Naive thymus-derived CD4-positive, alpha-beta T cell (primary cell): Measurements from ENCODE around the gene FRMD4B. TPM values are rescaled to one million over a fixed set of nuclear protein-coding genes. Genes with fewer than 3 reads are reported as not detected.

ENCODE experiments used
- ATAC-seq: fragments of 150-1000 bp; cut with Tn5 transposase; 2 replicates; pipeline ENCODE4 v1.10.0; 2021; ENCODE audit warnings: mild to moderate bottlenecking, moderate library complexity
- CTCF ChIA-PET: fragments of 350-600 bp; sonication (Branson Sonifier 250); formaldehyde crosslinking; loops from one replicate; lab custom pipeline; 2021; ENCODE audit warnings: antibody characterized with exemption; lab: Charles Lee
- POLR2A ChIA-PET: fragments of 350-600 bp; sonication (Branson Sonifier 250); formaldehyde crosslinking; loops from one replicate; lab custom pipeline; 2021; ENCODE audit warnings: antibody characterized with exemption, inconsistent platforms; lab: Charles Lee
- DNase-seq, 9 donors: peaks; one replicate each; pipeline versions ENCODE4 v3.0.0 to v3.0.0-alpha.2; 2020 to 2022; ENCODE audit warnings: mixed read lengths in 1 of 9
- H3K27ac ChIP-seq: one replicate; pipeline ENCODE4 v1.7.0; 2013; ENCODE audit warnings: mild to moderate bottlenecking, low read depth, low read length, moderate library complexity
- H3K27me3 ChIP-seq, 2 donors: one replicate each; pipeline ENCODE4 v1.7.0; 2013; ENCODE audit warnings: low read length in 2 of 2, mild to moderate bottlenecking in 2 of 2, moderate library complexity in 2 of 2; ENCODE audit not compliant: control insufficient read depth in 2 of 2, insufficient read depth in 2 of 2
- H3K36me3 ChIP-seq, 3 experiments: 1 replicate in 2 of 3; 2 replicates in 1 of 3; pipeline ENCODE4 v1.7.0; 2013; ENCODE audit warnings: low read length in 3 of 3, mild to moderate bottlenecking in 3 of 3, moderate library complexity in 1 of 3; ENCODE audit not compliant: insufficient read depth in 3 of 3, control insufficient read depth in 2 of 3
- H3K4me1 ChIP-seq, 2 donors: one replicate each; pipeline ENCODE4 v1.7.0; 2013; ENCODE audit warnings: low read length in 2 of 2, mild to moderate bottlenecking in 2 of 2, moderate library complexity in 1 of 2; ENCODE audit not compliant: control insufficient read depth in 2 of 2, insufficient read depth in 2 of 2
- H3K4me3 ChIP-seq: 2 replicates; pipeline ENCODE4 v1.7.0; 2013; ENCODE audit warnings: mild to moderate bottlenecking, low read length
- H3K9me3 ChIP-seq, 3 experiments: 1 replicate in 2 of 3; 2 replicates in 1 of 3; pipeline ENCODE4 v1.7.0; 2013; ENCODE audit warnings: low read length in 3 of 3; ENCODE audit not compliant: control insufficient read depth in 2 of 3
- H3K27ac Mint-ChIP-seq, 9 donors: one replicate each; pipeline ENCODE4 v1.8.0; 2020 to 2022; ENCODE audit warnings: mixed read lengths in 9 of 9, mild to moderate bottlenecking in 8 of 9, moderate library complexity in 5 of 9, inconsistent platforms in 2 of 9
- H3K27me3 Mint-ChIP-seq, 5 donors: one replicate each; pipeline ENCODE4 v1.8.0; 2021 to 2022; ENCODE audit warnings: mixed read lengths in 5 of 5, mild to moderate bottlenecking in 1 of 5
- H3K36me3 Mint-ChIP-seq, 5 donors: one replicate each; pipeline ENCODE4 v1.8.0; 2020 to 2022; ENCODE audit warnings: mixed read lengths in 5 of 5, mild to moderate bottlenecking in 3 of 5, inconsistent platforms in 1 of 5
- H3K4me1 Mint-ChIP-seq, 7 donors: one replicate each; pipeline ENCODE4 v1.8.0; 2020 to 2022; ENCODE audit warnings: mixed read lengths in 7 of 7, mild to moderate bottlenecking in 3 of 7, inconsistent platforms in 1 of 7
- H3K4me3 Mint-ChIP-seq, 10 donors: one replicate each; pipeline ENCODE4 v1.8.0; 2020 to 2022; ENCODE audit warnings: mild to moderate bottlenecking in 10 of 10, mixed read lengths in 10 of 10, moderate library complexity in 6 of 10, inconsistent platforms in 2 of 10
- H3K9me3 Mint-ChIP-seq, 11 donors: one replicate each; pipeline ENCODE4 v1.8.0; 2020 to 2022; ENCODE audit warnings: mixed read lengths in 11 of 11, mild to moderate bottlenecking in 4 of 11, inconsistent platforms in 1 of 11, moderate library complexity in 1 of 11
- intact Hi-C, 2 donors: fragments of 100-400 bp; cut with micrococcal nuclease; formaldehyde crosslinking; loops; one replicate each; pipeline ENCODE4 v1.15.1; 2023
- polyA plus RNA-seq, 2 donors: library from polyadenylated mRNA; unstranded; fragments of 300-500 nt; fragmentation: Illumina TruSeq; gene quantifications; one replicate each; pipeline ENCODE4 v1.2.3, GENCODE V29; 2021
- total RNA-seq, 6 experiments: library from RNA in 5 of 6; stranded (reverse) in 5 of 6; gene quantifications; 1 replicate in 5 of 6; 2 replicates in 1 of 6; pipeline ENCODE4 v1.2.3 and lab custom pipeline; 2021 to 2026

Gene FRMD4B
- total and polyA plus RNA-seq, 7 experiments from 2014 or later, result 0.59 to 32.2 (median 5.6) TPM; not detected in 1

GRCh38 chr3:69194431-69195165 lies 191.3 kb downstream of the FRMD4B start:
- Mint-ChIP-seq H3K27ac (peak overlapping the region in 1 of 9 donors; percentile 40), H3K36me3 (peaks cover 0 to 59% (median 20%) of the 10 kb centered on the region in 5 donors), H3K27me3 (no peaks in the 10 kb centered on the region), H3K4me1 (peaks cover 11 to 46% (median 30%) of the 10 kb centered on the region in 7 donors), H3K4me3 (no peak overlapping the region), H3K9me3 (no peaks in the 10 kb centered on the region)
- ChIA-PET CTCF (no interaction called here), POLR2A (no interaction called here)
- Histone ChIP-seq H3K27ac (no peak overlapping the region), H3K4me1 (peaks cover 14 to 16% of the 10 kb centered on the region in 2 donors), H3K27me3 (no peaks in the 10 kb centered on the region), H3K36me3 (no peaks in the 10 kb centered on the region), H3K4me3 (no peak overlapping the region), H3K9me3 (no peaks in the 10 kb centered on the region)
- ATAC-seq, result no peak
- intact Hi-C loops, result loop anchor here (5.0 kb wide), 3 partner anchors 32 to 97 kb away; no protein-coding TSS in a partner anchor
- no peak for DNase-seq

GRCh38 chr3:69193749-69194148 lies 192.1 kb downstream of the FRMD4B start:
- H3K27ac Mint-ChIP-seq, result no peak overlapping the region
- peaks cover 11 to 42% (median 21%) of the 10 kb centered on the region in 7 donors for H3K4me1 Mint-ChIP-seq
- H3K36me3 Mint-ChIP-seq, result peaks cover 0 to 56% (median 20%) of the 10 kb centered on the region in 5 donors
- Histone ChIP-seq H3K4me3 (no peak overlapping the region), H3K36me3 (no peaks in the 10 kb centered on the region), H3K27me3 (no peaks in the 10 kb centered on the region), H3K4me1 (peaks cover 13% of the 10 kb centered on the region in 2 donors), H3K9me3 (no peaks in the 10 kb centered on the region), H3K27ac (no peak overlapping the region)
- no peaks in the 10 kb centered on the region for H3K27me3 Mint-ChIP-seq
- no peak for ATAC-seq
- no peaks in the 10 kb centered on the region for H3K9me3 Mint-ChIP-seq
- ChIA-PET CTCF (no interaction called here), POLR2A (no interaction called here)
- DNase-seq, result no peak
- intact Hi-C loops, result no loop called here
- no peak overlapping the region for H3K4me3 Mint-ChIP-seq

- CTCF ChIA-PET, result interaction anchor here (0.6 to 1.1 kb wide), 3 partner anchors 22 to 366 kb away, joined by 3 read pairs; no protein-coding TSS in a partner anchor
- H3K27ac ChIP-seq, result no peak overlapping the region
- no peak overlapping the region for H3K4me3 ChIP-seq
- no peaks in the 10 kb centered on the region for H3K27me3 Mint-ChIP-seq
- no peaks in the 10 kb centered on the region for H3K9me3 Mint-ChIP-seq
- H3K36me3 ChIP-seq, result no peaks in the 10 kb centered on the region
- peaks cover 0 to 24% (median 0%) of the 10 kb centered on the region in 7 donors for H3K4me1 Mint-ChIP-seq
- peak overlapping the region in 1 of 9 donors; percentile 42 for H3K27ac Mint-ChIP-seq
- no peaks in the 10 kb centered on the region for H3K27me3 ChIP-seq
- H3K9me3 ChIP-seq, result no peaks in the 10 kb centered on the region
- DNase-seq (no peak), ATAC-seq (no peak)
- peaks cover 0 to 45% (median 20%) of the 10 kb centered on the region in 5 donors for H3K36me3 Mint-ChIP-seq
- intact Hi-C loops, result no loop called here
- H3K4me1 ChIP-seq, result no peaks in the 10 kb centered on the region
- POLR2A ChIA-PET, result no interaction called here
- no peak overlapping the region for H3K4me3 Mint-ChIP-seq
These were observed 194.4 kb downstream of the FRMD4B start for GRCh38 chr3:69191516-69191915.

GRCh38 chr3:69189487-69189886 lies 196.4 kb downstream of the FRMD4B start:
- no peaks in the 10 kb centered on the region for H3K9me3 Mint-ChIP-seq

GRCh38 chr3:69186575-69187093 lies 199.3 kb downstream of the FRMD4B start:
- Histone ChIP-seq H3K4me1 (no peaks in the 10 kb centered on the region), H3K27ac (no peak overlapping the region), H3K27me3 (no peaks in the 10 kb centered on the region), H3K36me3 (peaks cover 0 to 4% (median 0%) of the 10 kb centered on the region in 3 experiments), H3K9me3 (no peaks in the 10 kb centered on the region), H3K4me3 (no peak overlapping the region)
- Mint-ChIP-seq H3K4me3 (no peak overlapping the region), H3K4me1 (peaks cover 0 to 7% (median 0%) of the 10 kb centered on the region in 7 donors), H3K27ac (no peak overlapping the region), H3K36me3 (peaks cover 0 to 32% (median 6%) of the 10 kb centered on the region in 5 donors), H3K27me3 (no peaks in the 10 kb centered on the region), H3K9me3 (no peaks in the 10 kb centered on the region)
- CTCF ChIA-PET, result interaction anchor here (0.5 to 1.6 kb wide), 2 partner anchors 25 to 682 kb away, joined by 3 to 4 read pairs; no protein-coding TSS in a partner anchor
- POLR2A ChIA-PET, result no interaction called here
- no peak for ATAC-seq
- no peak for DNase-seq
- intact Hi-C loops, result loop anchor here in 1 of 2 donors (10.0 kb wide), 1 partner anchor 152 kb away; no protein-coding TSS in a partner anchor

More at GRCh38 chr3:69189487-69189886, 196.4 kb downstream of the FRMD4B start:
- H3K27ac Mint-ChIP-seq, result no peak overlapping the region
- no peaks in the 10 kb centered on the region for H3K4me1 ChIP-seq
- peaks cover 0 to 19% (median 0%) of the 10 kb centered on the region in 7 donors for H3K4me1 Mint-ChIP-seq
- POLR2A ChIA-PET, result no interaction called here
- intact Hi-C loops, result loop anchor here in 1 of 2 donors (10.0 kb wide), 1 partner anchor 155 kb away; no protein-coding TSS in a partner anchor
- ATAC-seq, result no peak
- CTCF ChIA-PET, result no interaction called here
- no peak overlapping the region for H3K27ac ChIP-seq
- H3K36me3 ChIP-seq, result no peaks in the 10 kb centered on the region
- H3K9me3 ChIP-seq, result no peaks in the 10 kb centered on the region
- H3K27me3 ChIP-seq, result no peaks in the 10 kb centered on the region
- no peak overlapping the region for H3K4me3 ChIP-seq
- H3K4me3 Mint-ChIP-seq, result no peak overlapping the region
- peaks cover 0 to 36% (median 14%) of the 10 kb centered on the region in 5 donors for H3K36me3 Mint-ChIP-seq
- no peaks in the 10 kb centered on the region for H3K27me3 Mint-ChIP-seq
- DNase-seq, result no peak

GRCh38 chr3:69182588-69183316 lies 203.1 kb downstream of the FRMD4B start:
- Histone ChIP-seq H3K27ac (no peak overlapping the region), H3K4me3 (no peak overlapping the region), H3K27me3 (no peaks in the 10 kb centered on the region), H3K9me3 (no peaks in the 10 kb centered on the region), H3K4me1 (no peaks in the 10 kb centered on the region), H3K36me3 (peaks cover 0 to 4% (median 0%) of the 10 kb centered on the region in 3 experiments)
- peak overlapping the region in 2 of 9 donors; percentile 17 to 65 for H3K27ac Mint-ChIP-seq
- no peak for DNase-seq
- ChIA-PET POLR2A (interaction anchor here (0.8 kb wide), 1 partner anchor 10 kb away, joined by 3 read pairs; no protein-coding TSS in a partner anchor), CTCF (interaction anchor here (0.8 to 1.4 kb wide), 2 partner anchors 21 to 22 kb away, joined by 3 to 5 read pairs; no protein-coding TSS in a partner anchor)
- intact Hi-C loops, result loop anchor here in 1 of 2 donors (10.0 kb wide), 1 partner anchor 148 kb away; no protein-coding TSS in a partner anchor
- ATAC-seq, result no peak
- H3K27me3 Mint-ChIP-seq, result no peaks in the 10 kb centered on the region
- H3K9me3 Mint-ChIP-seq, result no peaks in the 10 kb centered on the region
- H3K36me3 Mint-ChIP-seq, result peaks cover 0 to 50% (median 14%) of the 10 kb centered on the region in 5 donors
- peaks cover 0 to 18% (median 0%) of the 10 kb centered on the region in 7 donors for H3K4me1 Mint-ChIP-seq
- no peak overlapping the region for H3K4me3 Mint-ChIP-seq
